Measurements from ENCODE around the gene SLC6A16. TPM values are rescaled to one million over a fixed set of nuclear protein-coding genes. Genes with fewer than 3 reads are reported as not detected.

SLC6A16 gene
- total and polyA plus RNA-seq, 2 of the 8 experiments (the other 6 are each of a cell fraction or from before 2014, with no cell fraction given) = 1.1 to 1.5 TPM

DNA sequence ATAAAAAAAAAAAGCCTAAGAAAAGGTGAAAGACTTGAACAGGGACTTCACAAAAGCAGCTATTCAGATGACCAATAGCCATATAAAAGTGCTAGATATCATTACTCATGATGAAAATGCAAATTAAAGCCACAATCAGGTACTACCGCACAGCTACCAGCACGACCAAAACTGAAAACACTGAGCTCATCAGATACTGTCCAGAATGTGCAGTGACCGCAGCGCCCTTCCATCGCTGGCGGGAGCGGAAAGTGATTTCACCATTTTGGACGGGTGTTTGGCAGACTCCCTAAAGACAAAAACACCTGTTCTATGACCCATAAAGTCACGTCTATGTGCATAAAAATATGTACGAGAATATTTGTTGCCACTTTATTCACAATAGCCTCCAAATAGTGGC, 60.7 kb downstream of the SLC6A16 start:
- no peak overlapping the region for H3K9ac ChIP-seq (replicated peaks in 1 of 4; ENCODE audit: extremely low read depth in 1 of 4, low read depth in 3 of 4, low read length in 3 of 4)
- no peak overlapping the region for H4K8ac ChIP-seq (ENCODE audit: extremely low read depth, insufficient read depth, low read length)
- H2BK20ac ChIP-seq (ENCODE audit: low read length) = no peak overlapping the region
- H3K27ac ChIP-seq (ENCODE audit: low read depth, low read length) = no peak overlapping the region
- peaks cover 19 to 20% of the 10 kb centered on the region in 2 experiments for H3K9me3 ChIP-seq (ENCODE audit: insufficient read depth in 2 of 2, low read depth in 1 of 2, low read length in 1 of 2)
- H3K23ac ChIP-seq (ENCODE audit: insufficient read length) = no peak overlapping the region
- CTCF ChIA-PET (ENCODE audit: partially characterized antibody) = interaction anchor here (0.9 to 3.5 kb wide), 6 partner anchors 9 to 64 kb away, joined by 3 to 21 read pairs (median 6); no protein-coding TSS in a partner anchor
- POLR2A ChIA-PET (ENCODE audit: partially characterized antibody) = interaction anchor here (0.6 to 1.0 kb wide), 2 partner anchors 75 to 262 kb away, joined by 3 read pairs; no protein-coding TSS in a partner anchor
- no peak overlapping the region for H2BK5ac ChIP-seq (ENCODE audit: low read depth, low read length)
- no peaks in the 10 kb centered on the region for H3K36me3 ChIP-seq (ENCODE audit: control insufficient read depth in 2 of 4, insufficient read depth in 4 of 4, low read length in 3 of 4)
- no peak for FAIRE-seq
- no peak overlapping the region for H3K14ac ChIP-seq (ENCODE audit: insufficient read length)
- no peak overlapping the region for H4K91ac ChIP-seq (replicated peaks; ENCODE audit: insufficient read length, low read length)
- DNase-seq (ENCODE audit: low read depth in 1 of 2, low spot score in 2 of 2) = no peak
- H3K27me3 ChIP-seq (replicated peaks in 1 of 4; ENCODE audit: control insufficient read depth in 3 of 4, extremely low read depth in 1 of 4, insufficient read depth in 3 of 4, low read length in 3 of 4) = no peaks in the 10 kb centered on the region
- H3K23me2 ChIP-seq (ENCODE audit: low read depth, low read length) = no peaks in the 10 kb centered on the region
- H2AFZ ChIP-seq (ENCODE audit: low read length) = no peak overlapping the region
- no peak overlapping the region for H3K4ac ChIP-seq (replicated peaks; ENCODE audit: insufficient read length, low read depth, low read length)
- H2BK12ac ChIP-seq (ENCODE audit: low read depth, low read length) = no peak overlapping the region
- H3K79me1 ChIP-seq (ENCODE audit: low read depth, low read length) = no peaks in the 10 kb centered on the region
- H2BK120ac ChIP-seq (replicated peaks; ENCODE audit: low read depth, low read length) = no peak overlapping the region
- no peak overlapping the region for H4K5ac ChIP-seq (ENCODE audit: insufficient read length, low read depth, low read length)
- H3K56ac ChIP-seq (replicated peaks; ENCODE audit: insufficient read length, low read depth, low read length) = no peak overlapping the region
- no peaks in the 10 kb centered on the region for H3K4me1 ChIP-seq (replicated peaks in 1 of 4; ENCODE audit: control insufficient read depth in 3 of 4, insufficient read depth in 4 of 4, low read length in 3 of 4)
- no peak overlapping the region for H3K4me3 ChIP-seq (ENCODE audit: extremely low read depth in 1 of 4, insufficient read depth in 2 of 4, low read depth in 3 of 4, low read length in 4 of 4)
- 88% methylated on average over 10 of the region's 10 CpGs; no CpG with 5 or more reads in 1 of the 2 experiments for WGBS, 2 experiments (ENCODE audit: extremely low coverage in 1 of 2, insufficient coverage in 1 of 2, insufficient read length in 1 of 2, insufficient replicate concordance in 2 of 2, low coverage in 1 of 2, low lambda C conversion rate in 2 of 2, missing lambda C conversion rate in 1 of 2)
- no peak overlapping the region for H2AK5ac ChIP-seq (ENCODE audit: low read depth, low read length)
- H4K20me1 ChIP-seq (replicated peaks in 1 of 2; ENCODE audit: control insufficient read depth in 1 of 2, insufficient read depth in 2 of 2, low read length in 2 of 2) = no peaks in the 10 kb centered on the region
- no peak overlapping the region for H3K18ac ChIP-seq (ENCODE audit: extremely low read depth, low read length)
- H2BK15ac ChIP-seq (ENCODE audit: low read length) = no peak overlapping the region
- H3K79me2 ChIP-seq (ENCODE audit: control insufficient read depth in 1 of 2, insufficient read depth in 2 of 2, low read length in 2 of 2) = no peaks in the 10 kb centered on the region
- H3K4me2 ChIP-seq (ENCODE audit: insufficient read depth in 1 of 2, low read depth in 2 of 2, low read length in 2 of 2) = no peak overlapping the region
- TF ChIP-seq KDM5A (IDR thresholded peaks at IDR 0.05; ENCODE audit: low read length) (no peak), KDM4A (IDR thresholded peaks at IDR 0.05; ENCODE audit: low read depth, low read length, severe bottlenecking) (no peak), SP2 (IDR thresholded peaks at IDR 0.05; ENCODE audit: low read length) (no peak), JUN (IDR thresholded peaks at IDR 0.05; ENCODE audit: low read depth, low read length) (no peak), SUZ12 (IDR thresholded peaks at IDR 0.05; ENCODE audit: low read length) (no peak), SP1 (IDR thresholded peaks at IDR 0.05; ENCODE audit: low read depth, low read length) (no peak), CEBPB (IDR thresholded peaks at IDR 0.05; ENCODE audit: low read depth, low read length) (no peak), CHD1 (IDR thresholded peaks at IDR 0.05; ENCODE audit: low read depth, low read length) (no peak), CREB1 (IDR thresholded peaks at IDR 0.05) (no peak), BRCA1 (IDR thresholded peaks at IDR 0.05; ENCODE audit: low read depth, low read length) (no peak), POLR2AphosphoS5 (IDR thresholded peaks at IDR 0.05; ENCODE audit: low read depth, low read length) (no peak), ZNF274 (IDR thresholded peaks at IDR 0.05; ENCODE audit: borderline replicate concordance, extremely low read depth, low read length) (no peak)
- TF ChIP-seq, protein P1, sequence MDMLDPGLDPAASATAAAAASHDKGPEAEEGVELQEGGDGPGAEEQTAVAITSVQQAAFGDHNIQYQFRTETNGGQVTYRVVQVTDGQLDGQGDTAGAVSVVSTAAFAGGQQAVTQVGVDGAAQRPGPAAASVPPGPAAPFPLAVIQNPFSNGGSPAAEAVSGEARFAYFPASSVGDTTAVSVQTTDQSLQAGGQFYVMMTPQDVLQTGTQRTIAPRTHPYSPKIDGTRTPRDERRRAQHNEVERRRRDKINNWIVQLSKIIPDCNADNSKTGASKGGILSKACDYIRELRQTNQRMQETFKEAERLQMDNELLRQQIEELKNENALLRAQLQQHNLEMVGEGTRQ (IDR thresholded peaks at IDR 0.05; ENCODE audit: low read length) = no peak
- TF ChIP-seq, protein P2, sequence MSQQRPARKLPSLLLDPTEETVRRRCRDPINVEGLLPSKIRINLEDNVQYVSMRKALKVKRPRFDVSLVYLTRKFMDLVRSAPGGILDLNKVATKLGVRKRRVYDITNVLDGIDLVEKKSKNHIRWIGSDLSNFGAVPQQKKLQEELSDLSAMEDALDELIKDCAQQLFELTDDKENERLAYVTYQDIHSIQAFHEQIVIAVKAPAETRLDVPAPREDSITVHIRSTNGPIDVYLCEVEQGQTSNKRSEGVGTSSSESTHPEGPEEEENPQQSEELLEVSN (IDR thresholded peaks at IDR 0.05) = no peak

Measured in H1 (cell line).